ENCODE results near the gene PRPF8.

Gene PRPF8

GRCh38 chr17:1621273-1621954 is 63.3 kb downstream of the PRPF8 start:
- H3K4me3 ChIP-seq (ENCODE audit: low read length) = no peak overlapping the region
- no peak for DNase-seq (ENCODE audit: low read depth)
- TF ChIP-seq, protein P1, sequence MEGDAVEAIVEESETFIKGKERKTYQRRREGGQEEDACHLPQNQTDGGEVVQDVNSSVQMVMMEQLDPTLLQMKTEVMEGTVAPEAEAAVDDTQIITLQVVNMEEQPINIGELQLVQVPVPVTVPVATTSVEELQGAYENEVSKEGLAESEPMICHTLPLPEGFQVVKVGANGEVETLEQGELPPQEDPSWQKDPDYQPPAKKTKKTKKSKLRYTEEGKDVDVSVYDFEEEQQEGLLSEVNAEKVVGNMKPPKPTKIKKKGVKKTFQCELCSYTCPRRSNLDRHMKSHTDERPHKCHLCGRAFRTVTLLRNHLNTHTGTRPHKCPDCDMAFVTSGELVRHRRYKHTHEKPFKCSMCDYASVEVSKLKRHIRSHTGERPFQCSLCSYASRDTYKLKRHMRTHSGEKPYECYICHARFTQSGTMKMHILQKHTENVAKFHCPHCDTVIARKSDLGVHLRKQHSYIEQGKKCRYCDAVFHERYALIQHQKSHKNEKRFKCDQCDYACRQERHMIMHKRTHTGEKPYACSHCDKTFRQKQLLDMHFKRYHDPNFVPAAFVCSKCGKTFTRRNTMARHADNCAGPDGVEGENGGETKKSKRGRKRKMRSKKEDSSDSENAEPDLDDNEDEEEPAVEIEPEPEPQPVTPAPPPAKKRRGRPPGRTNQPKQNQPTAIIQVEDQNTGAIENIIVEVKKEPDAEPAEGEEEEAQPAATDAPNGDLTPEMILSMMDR (IDR thresholded peaks at IDR 0.05; ENCODE audit: insufficient read depth, low read depth, low read length, missing control alignments) = no peak

GRCh38 chr17:1620486-1620885 is 64.2 kb downstream of the PRPF8 start:
- no peak overlapping the region for H3K4me3 ChIP-seq (ENCODE audit: low read length)
- TF ChIP-seq, protein P1 (IDR thresholded peaks at IDR 0.05; ENCODE audit: insufficient read depth, low read depth, low read length, missing control alignments) = no peak
- no peak for DNase-seq (ENCODE audit: low read depth)

DNA sequence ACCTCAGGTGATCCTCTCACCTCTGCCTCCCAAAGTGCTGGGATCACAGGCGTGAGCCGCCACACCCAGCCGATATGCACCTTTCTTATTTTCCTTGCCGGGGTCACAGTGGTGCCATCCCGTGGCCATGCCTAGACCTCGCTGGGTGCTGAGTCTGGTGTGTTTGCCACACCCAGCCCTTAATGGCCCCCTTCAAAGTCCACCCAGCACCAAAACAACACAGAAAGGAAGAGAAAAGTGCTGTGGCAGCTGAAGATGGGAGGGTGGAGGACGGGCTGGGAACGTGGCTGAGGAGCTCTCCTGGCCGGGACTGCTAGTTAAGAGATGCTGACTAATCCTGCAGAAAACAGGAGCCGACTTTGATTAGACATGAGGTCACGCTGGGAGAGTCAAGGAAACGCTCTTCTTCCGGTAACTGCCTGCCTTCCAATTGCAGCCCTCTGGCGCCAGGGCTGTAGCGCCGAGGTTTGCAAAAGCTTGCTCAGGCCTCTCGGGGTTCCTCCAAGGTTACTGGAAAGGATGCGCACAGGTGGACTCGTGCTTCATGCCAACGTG is 67.0 kb downstream of the PRPF8 start:
- TF ChIP-seq, protein P1 (IDR thresholded peaks at IDR 0.05; ENCODE audit: insufficient read depth, low read depth, low read length, missing control alignments) = no peak
- no peak overlapping the region for H3K4me3 ChIP-seq (ENCODE audit: low read length)
- peak; percentile 81 for DNase-seq (ENCODE audit: low read depth)

DNA sequence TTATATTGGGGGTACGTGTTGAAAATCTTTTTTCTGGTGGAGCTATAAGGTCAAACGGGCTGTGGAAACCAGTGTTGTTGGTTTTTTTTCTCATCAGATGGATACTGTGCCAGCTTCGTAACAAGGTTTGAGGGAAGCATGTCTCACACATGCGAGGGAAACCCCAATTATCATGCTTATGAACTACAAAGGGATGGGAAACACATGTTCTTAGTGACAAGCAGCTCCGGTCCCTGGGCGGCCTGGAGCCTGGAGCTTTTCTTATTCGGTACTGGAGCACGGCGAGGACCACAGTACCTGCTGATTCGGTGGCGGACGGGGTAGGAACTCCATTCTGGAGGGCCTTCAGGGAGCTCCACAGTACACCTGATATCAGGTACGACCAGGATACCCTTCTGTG is 68.6 kb downstream of the PRPF8 start:
- no peak overlapping the region for H3K4me3 ChIP-seq (ENCODE audit: low read length)
- TF ChIP-seq, protein P1 (IDR thresholded peaks at IDR 0.05; ENCODE audit: insufficient read depth, low read depth, low read length, missing control alignments) = no peak
- DNase-seq (ENCODE audit: low read depth) = no peak

GRCh38 chr17:1612400-1612799 is 72.3 kb downstream of the PRPF8 start:
- DNase-seq (ENCODE audit: low read depth) = no peak
- TF ChIP-seq, protein P1 (IDR thresholded peaks at IDR 0.05; ENCODE audit: insufficient read depth, low read depth, low read length, missing control alignments) = no peak
- no peak overlapping the region for H3K4me3 ChIP-seq (ENCODE audit: low read length)

- no peak overlapping the region for H3K4me3 ChIP-seq (ENCODE audit: low read length)
- TF ChIP-seq, protein P1 (IDR thresholded peaks at IDR 0.05; ENCODE audit: insufficient read depth, low read depth, low read length, missing control alignments) = no peak
- no peak for DNase-seq (ENCODE audit: low read depth)
Measured at GRCh38 chr17:1611715-1612114, 73.0 kb downstream of the PRPF8 start.

- peak; percentile 78 for DNase-seq (ENCODE audit: low read depth)
- TF ChIP-seq, protein P1 (IDR thresholded peaks at IDR 0.05; ENCODE audit: insufficient read depth, low read depth, low read length, missing control alignments) = no peak
- H3K4me3 ChIP-seq (ENCODE audit: low read length) = no peak overlapping the region
Measured at GRCh38 chr17:1608676-1609075, 76.0 kb downstream of the PRPF8 start.
